ENCODE measurements around the gene SIX1. TPM values are rescaled to one million over a fixed set of nuclear protein-coding genes. Genes with fewer than 3 reads are reported as not detected.
A peak's percentile ranks its signal among the peaks of the same experiment; 100 is the strongest.

Gene SIX1
- total RNA-seq, 1 donor from 2014 or later: 339 TPM

DNA sequence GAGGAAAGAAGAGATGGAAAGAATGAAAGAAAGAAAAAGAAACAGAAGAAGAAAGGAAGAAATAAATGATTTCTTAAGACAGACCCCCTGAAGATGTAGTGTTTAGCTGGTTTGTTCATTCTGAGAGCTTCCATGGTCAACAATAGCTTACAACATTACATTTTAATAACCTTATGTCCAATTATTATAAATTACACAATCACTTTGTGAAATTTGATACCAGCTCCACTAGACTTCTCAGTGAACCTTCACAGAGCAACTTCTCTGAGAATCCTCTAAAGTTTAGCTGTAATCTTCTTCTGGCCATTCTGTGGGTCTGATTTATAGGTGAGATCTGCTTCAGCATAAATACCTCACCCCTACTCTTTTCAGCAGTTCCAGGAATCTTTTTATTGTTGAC is 27.9 kb downstream of the SIX1 start:
- Mint-ChIP-seq H3K36me3 (ENCODE audit: unreplicated experiment) (peaks cover 25% of the 10 kb centered on the region), H3K9me3 (ENCODE audit: unreplicated experiment) (no peaks in the 10 kb centered on the region), H3K4me3 (ENCODE audit: unreplicated experiment) (no peak overlapping the region), H3K27me3 (ENCODE audit: unreplicated experiment) (no peaks in the 10 kb centered on the region), H3K4me1 (ENCODE audit: unreplicated experiment) (peaks cover 83% of the 10 kb centered on the region), H3K27ac (ENCODE audit: unreplicated experiment) (peak overlapping the region; percentile 4)
- TF ChIP-seq, protein P1, sequence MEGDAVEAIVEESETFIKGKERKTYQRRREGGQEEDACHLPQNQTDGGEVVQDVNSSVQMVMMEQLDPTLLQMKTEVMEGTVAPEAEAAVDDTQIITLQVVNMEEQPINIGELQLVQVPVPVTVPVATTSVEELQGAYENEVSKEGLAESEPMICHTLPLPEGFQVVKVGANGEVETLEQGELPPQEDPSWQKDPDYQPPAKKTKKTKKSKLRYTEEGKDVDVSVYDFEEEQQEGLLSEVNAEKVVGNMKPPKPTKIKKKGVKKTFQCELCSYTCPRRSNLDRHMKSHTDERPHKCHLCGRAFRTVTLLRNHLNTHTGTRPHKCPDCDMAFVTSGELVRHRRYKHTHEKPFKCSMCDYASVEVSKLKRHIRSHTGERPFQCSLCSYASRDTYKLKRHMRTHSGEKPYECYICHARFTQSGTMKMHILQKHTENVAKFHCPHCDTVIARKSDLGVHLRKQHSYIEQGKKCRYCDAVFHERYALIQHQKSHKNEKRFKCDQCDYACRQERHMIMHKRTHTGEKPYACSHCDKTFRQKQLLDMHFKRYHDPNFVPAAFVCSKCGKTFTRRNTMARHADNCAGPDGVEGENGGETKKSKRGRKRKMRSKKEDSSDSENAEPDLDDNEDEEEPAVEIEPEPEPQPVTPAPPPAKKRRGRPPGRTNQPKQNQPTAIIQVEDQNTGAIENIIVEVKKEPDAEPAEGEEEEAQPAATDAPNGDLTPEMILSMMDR (IDR thresholded peaks at IDR 0.05): no peak
- DNase-seq (ENCODE audit: extremely low spot score, unreplicated experiment): no peak

DNA sequence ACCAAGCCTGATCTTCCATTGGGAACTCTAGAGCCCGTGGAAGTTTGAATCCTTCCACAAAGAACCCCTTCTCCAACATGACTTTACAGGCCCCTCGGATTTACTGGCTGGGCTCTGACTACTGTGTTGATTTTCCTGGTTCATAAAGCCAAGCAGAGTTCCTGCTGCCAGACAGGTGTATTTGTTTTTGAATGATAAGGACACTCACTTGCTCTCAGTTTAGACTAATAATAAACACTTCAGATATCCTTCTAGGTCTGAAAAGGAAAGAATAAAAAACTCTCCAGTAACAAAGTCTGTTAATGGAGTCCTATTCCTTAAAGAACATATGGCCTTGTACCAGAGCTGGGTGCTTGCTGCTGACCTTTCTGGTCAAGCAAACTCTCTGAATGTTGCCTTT is 31.0 kb downstream of the SIX1 start:
- H3K4me1 Mint-ChIP-seq (ENCODE audit: unreplicated experiment): peaks cover 67% of the 10 kb centered on the region
- peak overlapping the region; percentile 90 for H3K27ac Mint-ChIP-seq (ENCODE audit: unreplicated experiment)
- no peak for DNase-seq (ENCODE audit: extremely low spot score, unreplicated experiment)
- TF ChIP-seq, protein P1 (IDR thresholded peaks at IDR 0.05): no peak
- H3K36me3 Mint-ChIP-seq (ENCODE audit: unreplicated experiment): peaks cover 30% of the 10 kb centered on the region
- no peak overlapping the region for H3K4me3 Mint-ChIP-seq (ENCODE audit: unreplicated experiment)
- no peaks in the 10 kb centered on the region for H3K27me3 Mint-ChIP-seq (ENCODE audit: unreplicated experiment)
- no peaks in the 10 kb centered on the region for H3K9me3 Mint-ChIP-seq (ENCODE audit: unreplicated experiment)

DNA sequence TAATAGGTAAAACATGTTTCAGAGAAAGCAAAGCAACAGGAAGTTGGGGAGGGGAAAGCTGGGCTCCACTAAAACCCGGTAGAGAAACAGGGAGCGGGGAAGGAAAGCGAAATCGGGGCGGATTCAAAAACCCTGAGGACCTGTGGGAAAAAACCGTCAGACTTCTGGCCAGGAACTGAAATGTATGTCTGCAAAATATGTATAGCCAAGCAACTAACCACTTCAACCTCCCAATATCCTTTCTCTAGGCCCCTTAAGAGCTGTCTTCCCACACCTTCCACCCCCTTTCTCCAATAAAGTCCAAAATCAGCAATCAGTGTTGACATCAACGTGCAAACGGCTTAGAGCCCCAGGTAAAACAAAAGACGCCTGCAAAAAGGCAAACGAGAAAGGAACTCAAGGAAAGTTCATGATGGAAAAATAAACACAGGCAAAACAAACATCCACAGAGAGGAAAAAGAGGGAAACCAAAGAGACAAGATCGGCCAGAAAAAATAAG is 32.8 kb downstream of the SIX1 start:
- peak overlapping the region; percentile 5 for H3K4me3 Mint-ChIP-seq (ENCODE audit: unreplicated experiment)
- H3K27ac Mint-ChIP-seq (ENCODE audit: unreplicated experiment): peak overlapping the region; percentile 90
- H3K27me3 Mint-ChIP-seq (ENCODE audit: unreplicated experiment): no peaks in the 10 kb centered on the region
- TF ChIP-seq, protein P1 (IDR thresholded peaks at IDR 0.05): no peak
- no peak for DNase-seq (ENCODE audit: extremely low spot score, unreplicated experiment)
- peaks cover 51% of the 10 kb centered on the region for H3K4me1 Mint-ChIP-seq (ENCODE audit: unreplicated experiment)
- peaks cover 23% of the 10 kb centered on the region for H3K36me3 Mint-ChIP-seq (ENCODE audit: unreplicated experiment)
- H3K9me3 Mint-ChIP-seq (ENCODE audit: unreplicated experiment): no peaks in the 10 kb centered on the region

DNA sequence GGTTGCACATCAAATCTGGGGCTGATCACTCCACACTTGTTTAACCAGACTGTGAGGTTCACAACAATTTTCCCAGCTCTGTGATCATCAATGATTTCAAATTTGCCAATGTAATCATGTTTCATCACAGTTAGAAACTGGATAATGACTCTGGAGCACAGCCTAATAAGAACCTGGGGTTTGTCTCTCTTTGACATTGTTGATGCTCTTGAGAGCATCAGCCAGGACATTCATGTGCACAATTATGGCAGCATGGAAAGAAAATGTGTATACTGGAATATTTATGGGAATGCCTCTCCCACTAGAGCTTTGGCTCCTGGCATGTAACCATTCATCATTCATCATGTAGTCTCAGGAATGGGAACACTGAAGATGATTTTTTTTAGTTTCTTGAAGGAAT is 47.0 kb downstream of the SIX1 start:
- Mint-ChIP-seq H3K9me3 (ENCODE audit: unreplicated experiment) (no peaks in the 10 kb centered on the region), H3K36me3 (ENCODE audit: unreplicated experiment) (peaks cover 8% of the 10 kb centered on the region), H3K27ac (ENCODE audit: unreplicated experiment) (no peak overlapping the region), H3K27me3 (ENCODE audit: unreplicated experiment) (no peaks in the 10 kb centered on the region), H3K4me1 (ENCODE audit: unreplicated experiment) (peaks cover 2% of the 10 kb centered on the region), H3K4me3 (ENCODE audit: unreplicated experiment) (no peak overlapping the region)
- DNase-seq (ENCODE audit: extremely low spot score, unreplicated experiment): no peak
- TF ChIP-seq, protein P1 (IDR thresholded peaks at IDR 0.05): no peak

DNA sequence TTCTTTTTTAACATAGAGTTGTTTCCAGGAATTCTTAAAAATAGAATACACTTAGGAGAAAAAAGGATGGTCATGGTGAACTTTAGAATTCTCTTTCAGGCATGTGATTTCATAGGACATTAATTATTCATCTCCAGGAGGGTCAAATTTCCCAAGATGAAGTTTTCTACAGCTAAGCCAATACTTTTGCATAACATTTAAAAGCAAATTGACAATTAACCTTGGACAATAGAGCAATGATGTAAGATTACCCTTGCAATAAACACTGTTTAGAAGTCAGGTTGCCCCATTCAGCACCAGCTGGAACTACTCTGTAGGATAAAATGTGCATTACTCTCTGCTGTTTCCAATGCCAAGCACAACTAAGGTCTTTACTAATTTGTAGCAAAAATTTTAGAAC is 49.5 kb downstream of the SIX1 start:
- no peak for DNase-seq (ENCODE audit: extremely low spot score, unreplicated experiment)
- Mint-ChIP-seq H3K36me3 (ENCODE audit: unreplicated experiment) (peaks cover 8% of the 10 kb centered on the region), H3K9me3 (ENCODE audit: unreplicated experiment) (no peaks in the 10 kb centered on the region), H3K4me1 (ENCODE audit: unreplicated experiment) (peaks cover 2% of the 10 kb centered on the region), H3K27ac (ENCODE audit: unreplicated experiment) (no peak overlapping the region), H3K4me3 (ENCODE audit: unreplicated experiment) (no peak overlapping the region), H3K27me3 (ENCODE audit: unreplicated experiment) (no peaks in the 10 kb centered on the region)
- TF ChIP-seq, protein P1 (IDR thresholded peaks at IDR 0.05): no peak
